MCF 10A (cell line): Measurements from ENCODE around the gene DBX1. TPM values are rescaled to one million over a fixed set of nuclear protein-coding genes. Genes with fewer than 3 reads are reported as not detected.

Source experiments
- BruUV-seq: library from RNA; stranded (reverse); fragments of 400-500 nt; replicated peaks from 2 replicates; lab custom pipeline; 2021; lab: Mats Ljungman, UMichigan
- CTCF ChIA-PET: fragments of 300-600 bp; sonication (Branson Sonifier 250); formaldehyde crosslinking; extraction: SDS; loops from one replicate; lab custom pipeline; 2021; ENCODE audit warnings: antibody characterized with exemption, inconsistent platforms; lab: Yijun Ruan, JAX
- POLR2A ChIA-PET: fragments of 300-600, 350-650 bp; sonication (Branson Sonifier 250); formaldehyde crosslinking; extraction: SDS; loops from one replicate; lab custom pipeline; 2020; ENCODE audit warnings: antibody characterized with exemption, inconsistent platforms; lab: Yijun Ruan, JAX
- DNase-seq: peaks from one replicate; pipeline ENCODE4 v3.0.0-alpha.2; 2018; ENCODE audit not compliant: unreplicated experiment
- H3K27ac Mint-ChIP-seq: one replicate; pipeline ENCODE4 v1.8.0; 2022; ENCODE audit warnings: mild to moderate bottlenecking, low read depth, mixed read lengths; ENCODE audit not compliant: unreplicated experiment
- H3K27me3 Mint-ChIP-seq: one replicate; pipeline ENCODE4 v1.8.0; 2022; ENCODE audit warnings: mixed read lengths; ENCODE audit not compliant: insufficient read depth, unreplicated experiment
- H3K36me3 Mint-ChIP-seq: one replicate; pipeline ENCODE4 v1.8.0; 2022; ENCODE audit warnings: mild to moderate bottlenecking, moderate library complexity, mixed read lengths; ENCODE audit not compliant: insufficient read depth, unreplicated experiment
- H3K4me1 Mint-ChIP-seq: one replicate; pipeline ENCODE4 v1.8.0; 2022; ENCODE audit warnings: mixed read lengths; ENCODE audit not compliant: insufficient read depth, unreplicated experiment
- H3K4me3 Mint-ChIP-seq: one replicate; pipeline ENCODE4 v1.8.0; 2022; ENCODE audit warnings: mild to moderate bottlenecking, moderate library complexity, mixed read lengths; ENCODE audit not compliant: unreplicated experiment
- H3K9me3 Mint-ChIP-seq: one replicate; pipeline ENCODE4 v1.8.0; 2022; ENCODE audit warnings: mixed read lengths; ENCODE audit not compliant: unreplicated experiment
- intact Hi-C: fragments of 100-400 bp; cut with micrococcal nuclease; formaldehyde crosslinking; loops from 2 replicates; pipeline ENCODE4 v1.14.1; 2022
- total RNA-seq: library from RNA; stranded (reverse); gene quantifications from 2 replicates; pipeline ENCODE4 v1.2.3, GENCODE V29; 2022
- TF ChIP-seq, protein P1 (sequence below): fragments of 200-600 bp; IDR thresholded peaks from one replicate; pipeline ENCODE4 v1.8.0; 2022; ENCODE audit warnings: antibody characterized with exemption, mild to moderate bottlenecking; ENCODE audit not compliant: unreplicated experiment

The DBX1 gene
- total RNA-seq, 1 experiment from 2014 or later = not detected

DNA sequence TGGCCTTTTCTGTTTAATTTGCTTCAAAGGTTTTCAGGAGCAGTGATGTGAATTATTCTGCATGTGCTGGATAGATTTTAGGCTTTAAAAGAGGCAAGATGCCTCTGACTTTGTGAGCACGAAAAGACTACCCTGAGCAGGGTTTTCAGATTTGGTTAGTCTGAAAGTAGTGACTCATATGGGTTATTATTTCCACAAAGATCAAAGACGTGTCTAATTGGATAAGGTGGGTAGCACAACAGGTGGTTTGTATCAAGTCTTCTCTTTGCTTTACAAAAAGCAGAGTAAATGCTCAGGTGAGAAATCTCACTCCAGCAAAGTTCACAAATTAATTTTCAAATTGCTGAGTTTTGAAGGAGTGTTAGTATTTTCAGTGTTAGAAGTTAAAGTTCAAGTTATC, 37.6 kb upstream of the DBX1 start:
- no TSS peak for BruUV-seq
- Mint-ChIP-seq H3K4me1 (no peaks in the 10 kb centered on the region), H3K36me3 (no peaks in the 10 kb centered on the region), H3K4me3 (no peak overlapping the region), H3K9me3 (no peaks in the 10 kb centered on the region), H3K27me3 (peaks cover 61% of the 10 kb centered on the region), H3K27ac (no peak overlapping the region)
- DNase-seq = no peak
- TF ChIP-seq, protein P1, sequence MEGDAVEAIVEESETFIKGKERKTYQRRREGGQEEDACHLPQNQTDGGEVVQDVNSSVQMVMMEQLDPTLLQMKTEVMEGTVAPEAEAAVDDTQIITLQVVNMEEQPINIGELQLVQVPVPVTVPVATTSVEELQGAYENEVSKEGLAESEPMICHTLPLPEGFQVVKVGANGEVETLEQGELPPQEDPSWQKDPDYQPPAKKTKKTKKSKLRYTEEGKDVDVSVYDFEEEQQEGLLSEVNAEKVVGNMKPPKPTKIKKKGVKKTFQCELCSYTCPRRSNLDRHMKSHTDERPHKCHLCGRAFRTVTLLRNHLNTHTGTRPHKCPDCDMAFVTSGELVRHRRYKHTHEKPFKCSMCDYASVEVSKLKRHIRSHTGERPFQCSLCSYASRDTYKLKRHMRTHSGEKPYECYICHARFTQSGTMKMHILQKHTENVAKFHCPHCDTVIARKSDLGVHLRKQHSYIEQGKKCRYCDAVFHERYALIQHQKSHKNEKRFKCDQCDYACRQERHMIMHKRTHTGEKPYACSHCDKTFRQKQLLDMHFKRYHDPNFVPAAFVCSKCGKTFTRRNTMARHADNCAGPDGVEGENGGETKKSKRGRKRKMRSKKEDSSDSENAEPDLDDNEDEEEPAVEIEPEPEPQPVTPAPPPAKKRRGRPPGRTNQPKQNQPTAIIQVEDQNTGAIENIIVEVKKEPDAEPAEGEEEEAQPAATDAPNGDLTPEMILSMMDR = no peak
- ChIA-PET POLR2A (no interaction called here), CTCF (no interaction called here)
- intact Hi-C loops = no loop called here

DNA sequence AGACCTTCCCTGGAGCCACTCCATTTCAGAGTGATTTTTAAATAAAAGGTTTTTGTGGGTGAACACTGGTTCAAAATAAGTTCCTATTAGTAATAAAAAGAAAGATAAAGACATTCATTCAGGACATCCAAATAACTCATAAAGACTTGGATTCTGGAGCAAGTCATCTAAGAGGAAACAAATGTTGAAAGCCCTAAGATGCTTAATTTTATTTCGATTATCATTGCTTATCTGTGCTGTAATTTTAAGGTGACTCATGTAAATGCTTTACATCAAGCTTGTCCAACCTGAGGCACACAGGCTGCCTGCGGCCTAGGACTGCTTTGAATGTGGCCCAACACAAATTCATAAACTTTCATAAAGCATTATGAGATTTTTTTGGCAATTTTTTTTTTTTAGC, 34.2 kb upstream of the DBX1 start:
- H3K4me1 Mint-ChIP-seq = no peaks in the 10 kb centered on the region
- TF ChIP-seq, protein P1 = no peak
- H3K36me3 Mint-ChIP-seq = no peaks in the 10 kb centered on the region
- no peaks in the 10 kb centered on the region for H3K9me3 Mint-ChIP-seq
- intact Hi-C loops = no loop called here
- no peak overlapping the region for H3K4me3 Mint-ChIP-seq
- H3K27me3 Mint-ChIP-seq = peaks cover 43% of the 10 kb centered on the region
- DNase-seq = no peak
- ChIA-PET POLR2A (interaction anchor here (0.7 kb wide), 1 partner anchor 1866 kb away, joined by 3 read pairs; no protein-coding TSS in a partner anchor), CTCF (interaction anchor here (0.7 kb wide), 1 partner anchor 1937 kb away, joined by 3 read pairs; no protein-coding TSS in a partner anchor)
- no peak overlapping the region for H3K27ac Mint-ChIP-seq
- no TSS peak for BruUV-seq

DNA sequence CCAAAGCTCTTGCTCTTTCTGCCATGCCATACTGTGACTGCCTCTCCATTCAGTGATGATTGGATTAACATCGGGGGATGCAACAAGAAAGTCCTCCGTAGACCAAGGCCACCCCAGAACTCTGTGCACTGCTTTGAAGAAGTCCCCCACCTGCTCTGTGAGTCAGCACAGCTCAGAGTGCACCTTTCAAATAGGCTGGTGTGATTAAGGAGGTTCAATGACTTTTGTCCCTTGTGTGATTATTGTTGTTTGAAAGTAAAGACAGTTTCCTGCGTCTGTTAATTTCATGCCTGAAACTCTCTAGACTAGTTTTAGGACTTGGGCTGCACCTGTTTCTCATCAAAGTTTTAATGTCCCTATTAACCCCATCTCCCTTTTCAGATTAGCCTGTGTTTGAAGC, 33.0 kb upstream of the DBX1 start:
- no peaks in the 10 kb centered on the region for H3K36me3 Mint-ChIP-seq
- no TSS peak for BruUV-seq
- CTCF ChIA-PET = interaction anchor here (0.6 to 1.2 kb wide), 4 partner anchors 28 to 630 kb away, joined by 3 to 6 read pairs (median 3); no protein-coding TSS in a partner anchor
- no peak for DNase-seq
- H3K27me3 Mint-ChIP-seq = peaks cover 35% of the 10 kb centered on the region
- no peaks in the 10 kb centered on the region for H3K4me1 Mint-ChIP-seq
- H3K27ac Mint-ChIP-seq = no peak overlapping the region
- intact Hi-C loops = no loop called here
- H3K4me3 Mint-ChIP-seq = no peak overlapping the region
- TF ChIP-seq, protein P1 = no peak
- H3K9me3 Mint-ChIP-seq = no peaks in the 10 kb centered on the region
- POLR2A ChIA-PET = interaction anchor here (0.7 kb wide), 1 partner anchor 30 kb away, joined by 3 read pairs; no protein-coding TSS in a partner anchor

DNA sequence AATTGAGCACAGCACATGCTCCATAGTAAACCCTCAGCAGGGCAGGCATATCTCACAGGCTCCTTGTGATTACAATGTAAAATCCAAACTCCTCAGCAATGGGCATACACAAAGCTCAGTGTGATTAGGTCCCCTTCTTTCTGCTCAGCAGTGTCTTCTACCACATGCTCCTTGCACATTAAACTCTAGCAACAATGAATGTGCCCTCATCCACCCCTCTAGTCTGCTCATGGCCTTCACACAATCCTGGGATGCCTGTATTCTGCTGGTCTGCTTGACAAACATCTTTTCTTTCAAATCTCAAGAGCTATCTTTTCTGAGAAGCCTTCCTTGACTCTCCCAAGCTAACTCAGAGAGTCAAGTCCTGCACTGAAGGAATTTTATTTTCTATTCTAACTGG, 32.4 kb upstream of the DBX1 start:
- POLR2A ChIA-PET = no interaction called here
- BruUV-seq = no TSS peak
- Mint-ChIP-seq H3K9me3 (no peaks in the 10 kb centered on the region), H3K27me3 (peaks cover 35% of the 10 kb centered on the region), H3K36me3 (no peaks in the 10 kb centered on the region), H3K4me3 (no peak overlapping the region), H3K27ac (no peak overlapping the region), H3K4me1 (no peaks in the 10 kb centered on the region)
- TF ChIP-seq, protein P1 = no peak
- no peak for DNase-seq
- intact Hi-C loops = no loop called here
- CTCF ChIA-PET = interaction anchor here (0.6 to 1.2 kb wide), 2 partner anchors 29 to 38 kb away, joined by 3 to 6 read pairs; no protein-coding TSS in a partner anchor
